ENCODE results near the gene PTPN6.

The PTPN6 gene

GRCh38 chr12:6956021-6956727 is 5.0 kb downstream of the PTPN6 start:
- Histone ChIP-seq H3K4me1 (ENCODE audit: control insufficient read depth in 1 of 2, insufficient read depth in 2 of 2, low read length in 2 of 2) (peaks cover 51 to 76% of the 10 kb centered on the region in 2 donors), H3K9ac (ENCODE audit: low read depth in 1 of 2, low read length in 2 of 2) (no peak overlapping the region), H3K27me3 (ENCODE audit: control insufficient read depth in 1 of 2, insufficient read depth in 2 of 2, low read length in 2 of 2) (no peaks in the 10 kb centered on the region)

GRCh38 chr12:6957151-6957701 is 6.1 kb downstream of the PTPN6 start:
- Histone ChIP-seq H3K27ac (ENCODE audit: low read depth, low read length) (no peak overlapping the region), H3K9ac (ENCODE audit: low read depth in 1 of 2, low read length in 2 of 2) (no peak overlapping the region), H3K27me3 (ENCODE audit: control insufficient read depth in 1 of 2, insufficient read depth in 2 of 2, low read length in 2 of 2) (no peaks in the 10 kb centered on the region), H3K9me3 (ENCODE audit: control insufficient read depth in 1 of 2, low read length in 2 of 2) (no peaks in the 10 kb centered on the region), H3K4me3 (ENCODE audit: low read depth in 1 of 2, low read length in 2 of 2) (no peak overlapping the region), H3K36me3 (ENCODE audit: control insufficient read depth in 1 of 2, insufficient read depth in 2 of 2, low read length in 2 of 2) (peaks cover 17 to 35% of the 10 kb centered on the region in 2 donors), H3K4me1 (ENCODE audit: control insufficient read depth in 1 of 2, insufficient read depth in 2 of 2, low read length in 2 of 2) (peaks cover 62 to 87% of the 10 kb centered on the region in 2 donors)

More at GRCh38 chr12:6956021-6956727, 5.0 kb downstream of the PTPN6 start:
- Histone ChIP-seq H3K9me3 (ENCODE audit: control insufficient read depth in 1 of 2, low read length in 2 of 2) (no peaks in the 10 kb centered on the region), H3K4me3 (ENCODE audit: low read depth in 1 of 2, low read length in 2 of 2) (no peak overlapping the region), H3K27ac (ENCODE audit: low read depth, low read length) (no peak overlapping the region), H3K36me3 (ENCODE audit: control insufficient read depth in 1 of 2, insufficient read depth in 2 of 2, low read length in 2 of 2) (peaks cover 17 to 35% of the 10 kb centered on the region in 2 donors)

- Histone ChIP-seq H3K4me3 (ENCODE audit: low read depth in 1 of 2, low read length in 2 of 2) (peak overlapping the region in 1 of 2 donors; percentile 32), H3K9ac (ENCODE audit: low read depth in 1 of 2, low read length in 2 of 2) (peak overlapping the region in 1 of 2 donors; percentile 47), H3K4me1 (ENCODE audit: control insufficient read depth in 1 of 2, insufficient read depth in 2 of 2, low read length in 2 of 2) (peaks cover 67 to 91% of the 10 kb centered on the region in 2 donors), H3K27me3 (ENCODE audit: control insufficient read depth in 1 of 2, insufficient read depth in 2 of 2, low read length in 2 of 2) (no peaks in the 10 kb centered on the region), H3K27ac (ENCODE audit: low read depth, low read length) (no peak overlapping the region), H3K9me3 (ENCODE audit: control insufficient read depth in 1 of 2, low read length in 2 of 2) (no peaks in the 10 kb centered on the region), H3K36me3 (ENCODE audit: control insufficient read depth in 1 of 2, insufficient read depth in 2 of 2, low read length in 2 of 2) (peaks cover 13 to 35% of the 10 kb centered on the region in 2 donors)
Observed at GRCh38 chr12:6957741-6958608, 6.8 kb downstream of the PTPN6 start.

- H3K4me3 ChIP-seq (ENCODE audit: low read depth in 1 of 2, low read length in 2 of 2) = peak overlapping the region; percentile 32 to 37
- no peaks in the 10 kb centered on the region for H3K27me3 ChIP-seq (ENCODE audit: control insufficient read depth in 1 of 2, insufficient read depth in 2 of 2, low read length in 2 of 2)
- peaks cover 13 to 35% of the 10 kb centered on the region in 2 donors for H3K36me3 ChIP-seq (ENCODE audit: control insufficient read depth in 1 of 2, insufficient read depth in 2 of 2, low read length in 2 of 2)
- peaks cover 67 to 86% of the 10 kb centered on the region in 2 donors for H3K4me1 ChIP-seq (ENCODE audit: control insufficient read depth in 1 of 2, insufficient read depth in 2 of 2, low read length in 2 of 2)
- H3K9ac ChIP-seq (ENCODE audit: low read depth in 1 of 2, low read length in 2 of 2) = peak overlapping the region in 1 of 2 donors; percentile 47
- H3K9me3 ChIP-seq (ENCODE audit: control insufficient read depth in 1 of 2, low read length in 2 of 2) = no peaks in the 10 kb centered on the region
- peak overlapping the region; percentile 70 for H3K27ac ChIP-seq (ENCODE audit: low read depth, low read length)
Observed at GRCh38 chr12:6958609-6959057, 7.5 kb downstream of the PTPN6 start.

- Histone ChIP-seq H3K4me3 (ENCODE audit: low read depth in 1 of 2, low read length in 2 of 2) (peak overlapping the region; percentile 32 to 37), H3K4me1 (ENCODE audit: control insufficient read depth in 1 of 2, insufficient read depth in 2 of 2, low read length in 2 of 2) (peaks cover 64 to 84% of the 10 kb centered on the region in 2 donors)
Observed at GRCh38 chr12:6959058-6959804, 8.1 kb downstream of the PTPN6 start.

GRCh38 chr12:6959805-6960592 is 8.8 kb downstream of the PTPN6 start:
- Histone ChIP-seq H3K9ac (ENCODE audit: low read depth in 1 of 2, low read length in 2 of 2) (peak overlapping the region; percentile 10 to 96), H3K9me3 (ENCODE audit: control insufficient read depth in 1 of 2, low read length in 2 of 2) (no peaks in the 10 kb centered on the region), H3K36me3 (ENCODE audit: control insufficient read depth in 1 of 2, insufficient read depth in 2 of 2, low read length in 2 of 2) (peaks cover 13 to 34% of the 10 kb centered on the region in 2 donors), H3K27me3 (ENCODE audit: control insufficient read depth in 1 of 2, insufficient read depth in 2 of 2, low read length in 2 of 2) (no peaks in the 10 kb centered on the region), H3K4me1 (ENCODE audit: control insufficient read depth in 1 of 2, insufficient read depth in 2 of 2, low read length in 2 of 2) (peaks cover 65 to 84% of the 10 kb centered on the region in 2 donors), H3K27ac (ENCODE audit: low read depth, low read length) (peak overlapping the region; percentile 37), H3K4me3 (ENCODE audit: low read depth in 1 of 2, low read length in 2 of 2) (peak overlapping the region; percentile 5 to 27)

More at GRCh38 chr12:6959058-6959804, 8.1 kb downstream of the PTPN6 start:
- Histone ChIP-seq H3K27me3 (ENCODE audit: control insufficient read depth in 1 of 2, insufficient read depth in 2 of 2, low read length in 2 of 2) (no peaks in the 10 kb centered on the region), H3K27ac (ENCODE audit: low read depth, low read length) (peak overlapping the region; percentile 70), H3K9me3 (ENCODE audit: control insufficient read depth in 1 of 2, low read length in 2 of 2) (no peaks in the 10 kb centered on the region), H3K9ac (ENCODE audit: low read depth in 1 of 2, low read length in 2 of 2) (peak overlapping the region in 1 of 2 donors; percentile 47), H3K36me3 (ENCODE audit: control insufficient read depth in 1 of 2, insufficient read depth in 2 of 2, low read length in 2 of 2) (peaks cover 13 to 36% of the 10 kb centered on the region in 2 donors)

GRCh38 chr12:6960593-6961277 is 9.6 kb downstream of the PTPN6 start:
- H3K27ac ChIP-seq (ENCODE audit: low read depth, low read length) = peak overlapping the region; percentile 97

GRCh38 chr12:6961278-6961694 is 10.1 kb downstream of the PTPN6 start:
- Histone ChIP-seq H3K4me1 (ENCODE audit: control insufficient read depth in 1 of 2, insufficient read depth in 2 of 2, low read length in 2 of 2) (peaks cover 70 to 86% of the 10 kb centered on the region in 2 donors), H3K4me3 (ENCODE audit: low read depth in 1 of 2, low read length in 2 of 2) (peak overlapping the region; percentile 82 to 85), H3K9ac (ENCODE audit: low read depth in 1 of 2, low read length in 2 of 2) (peak overlapping the region; percentile 96 to 97), H3K36me3 (ENCODE audit: control insufficient read depth in 1 of 2, insufficient read depth in 2 of 2, low read length in 2 of 2) (peaks cover 18 to 38% of the 10 kb centered on the region in 2 donors), H3K9me3 (ENCODE audit: control insufficient read depth in 1 of 2, low read length in 2 of 2) (no peaks in the 10 kb centered on the region), H3K27ac (ENCODE audit: low read depth, low read length) (peak overlapping the region; percentile 97), H3K27me3 (ENCODE audit: control insufficient read depth in 1 of 2, insufficient read depth in 2 of 2, low read length in 2 of 2) (no peaks in the 10 kb centered on the region)

More at GRCh38 chr12:6960593-6961277, 9.6 kb downstream of the PTPN6 start:
- peak overlapping the region; percentile 82 to 85 for H3K4me3 ChIP-seq (ENCODE audit: low read depth in 1 of 2, low read length in 2 of 2)
- H3K27me3 ChIP-seq (ENCODE audit: control insufficient read depth in 1 of 2, insufficient read depth in 2 of 2, low read length in 2 of 2) = no peaks in the 10 kb centered on the region
- H3K9me3 ChIP-seq (ENCODE audit: control insufficient read depth in 1 of 2, low read length in 2 of 2) = no peaks in the 10 kb centered on the region
- peak overlapping the region; percentile 96 to 97 for H3K9ac ChIP-seq (ENCODE audit: low read depth in 1 of 2, low read length in 2 of 2)
- H3K36me3 ChIP-seq (ENCODE audit: control insufficient read depth in 1 of 2, insufficient read depth in 2 of 2, low read length in 2 of 2) = peaks cover 18 to 36% of the 10 kb centered on the region in 2 donors
- H3K4me1 ChIP-seq (ENCODE audit: control insufficient read depth in 1 of 2, insufficient read depth in 2 of 2, low read length in 2 of 2) = peaks cover 70 to 85% of the 10 kb centered on the region in 2 donors

Measured in duodenal mucosa (tissue), 2 donors.